ENCODE measurements around the gene APOBEC3F.

- TF ChIP-seq EZH2 (IDR thresholded peaks at IDR 0.05; ENCODE audit: low read depth) = no peak
- TF ChIP-seq, protein P1, sequence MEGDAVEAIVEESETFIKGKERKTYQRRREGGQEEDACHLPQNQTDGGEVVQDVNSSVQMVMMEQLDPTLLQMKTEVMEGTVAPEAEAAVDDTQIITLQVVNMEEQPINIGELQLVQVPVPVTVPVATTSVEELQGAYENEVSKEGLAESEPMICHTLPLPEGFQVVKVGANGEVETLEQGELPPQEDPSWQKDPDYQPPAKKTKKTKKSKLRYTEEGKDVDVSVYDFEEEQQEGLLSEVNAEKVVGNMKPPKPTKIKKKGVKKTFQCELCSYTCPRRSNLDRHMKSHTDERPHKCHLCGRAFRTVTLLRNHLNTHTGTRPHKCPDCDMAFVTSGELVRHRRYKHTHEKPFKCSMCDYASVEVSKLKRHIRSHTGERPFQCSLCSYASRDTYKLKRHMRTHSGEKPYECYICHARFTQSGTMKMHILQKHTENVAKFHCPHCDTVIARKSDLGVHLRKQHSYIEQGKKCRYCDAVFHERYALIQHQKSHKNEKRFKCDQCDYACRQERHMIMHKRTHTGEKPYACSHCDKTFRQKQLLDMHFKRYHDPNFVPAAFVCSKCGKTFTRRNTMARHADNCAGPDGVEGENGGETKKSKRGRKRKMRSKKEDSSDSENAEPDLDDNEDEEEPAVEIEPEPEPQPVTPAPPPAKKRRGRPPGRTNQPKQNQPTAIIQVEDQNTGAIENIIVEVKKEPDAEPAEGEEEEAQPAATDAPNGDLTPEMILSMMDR (conservative IDR thresholded peaks at IDR 0.05) = no peak
Measured at GRCh38 chr22:39098026-39098425, 57.4 kb downstream of the APOBEC3F start.

Measured in PC-9 (cell line).